HuH-7 (cell line): ENCODE measurements around the gene NT5C2.
"Not testable (repeated sequence)": the region's sequence is repeated elsewhere in the genome, so short reads cannot be mapped to it uniquely, and the experiment has no call there.

Source experiments
- DNase-seq: peaks from one replicate; pipeline ENCODE4 v3.0.0; 2011; ENCODE audit warnings: low spot score

NT5C2 gene

GRCh38 chr10:103163766-103164403 lies 29.2 kb downstream of the NT5C2 start:
- not testable (repeated sequence) for DNase-seq

DNA sequence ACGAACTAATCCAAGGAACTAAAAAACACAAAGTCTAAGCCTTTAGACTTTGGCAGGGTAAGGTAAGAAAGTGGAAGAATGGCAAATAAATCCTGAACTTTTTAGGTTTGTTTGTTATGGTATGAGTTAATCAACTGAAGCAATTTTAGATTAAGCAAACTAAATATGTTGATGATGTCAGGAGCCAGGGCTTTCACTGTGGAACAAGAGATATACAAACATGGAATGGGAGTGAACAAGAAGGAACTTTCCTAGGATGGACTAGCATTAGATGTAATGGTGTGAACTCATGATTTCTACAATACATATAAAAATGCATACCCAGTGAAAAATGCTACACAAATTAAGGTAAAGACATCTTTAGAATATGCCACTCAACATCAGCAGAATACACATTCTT lies 35.8 kb downstream of the NT5C2 start:
- DNase-seq, result no peak

- DNase-seq, result no peak
These were observed 37.5 kb downstream of the NT5C2 start for GRCh38 chr10:103155471-103156085.

DNA sequence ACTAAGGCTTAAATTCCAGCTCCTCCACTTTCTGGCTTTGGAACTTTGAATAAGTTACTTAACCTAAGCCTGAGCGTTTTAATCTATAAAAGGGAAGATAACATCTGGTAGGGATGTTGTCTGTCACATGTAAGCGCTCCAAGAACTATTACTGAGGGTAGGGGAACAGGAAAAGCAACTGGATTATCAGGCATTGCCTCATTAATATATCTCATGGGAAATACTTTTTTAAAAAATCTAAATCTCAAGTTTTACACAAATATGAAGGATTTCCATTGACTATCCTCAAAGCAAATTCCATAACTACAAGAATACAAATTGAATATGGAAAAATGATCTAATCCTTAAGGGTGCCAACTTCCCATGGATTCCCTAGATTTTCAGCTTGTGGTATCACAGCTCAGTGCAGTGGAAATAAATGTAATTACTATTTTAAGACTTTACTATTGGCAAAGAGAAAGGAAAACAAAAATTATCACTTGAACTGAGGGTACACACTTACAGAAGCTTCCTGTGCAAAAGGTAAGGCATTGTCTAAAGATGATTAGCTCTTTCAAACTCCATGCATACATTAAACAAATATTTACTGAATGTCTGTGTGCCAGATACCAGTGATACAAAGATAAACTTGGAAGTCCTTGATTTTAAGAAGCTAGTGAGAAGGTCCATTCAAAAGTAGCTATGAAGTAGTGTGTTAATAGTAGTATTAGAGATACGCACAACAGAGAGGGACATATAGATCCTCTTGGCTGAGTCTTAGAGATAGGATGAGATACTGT lies 38.4 kb downstream of the NT5C2 start:
- DNase-seq, result no peak

DNA sequence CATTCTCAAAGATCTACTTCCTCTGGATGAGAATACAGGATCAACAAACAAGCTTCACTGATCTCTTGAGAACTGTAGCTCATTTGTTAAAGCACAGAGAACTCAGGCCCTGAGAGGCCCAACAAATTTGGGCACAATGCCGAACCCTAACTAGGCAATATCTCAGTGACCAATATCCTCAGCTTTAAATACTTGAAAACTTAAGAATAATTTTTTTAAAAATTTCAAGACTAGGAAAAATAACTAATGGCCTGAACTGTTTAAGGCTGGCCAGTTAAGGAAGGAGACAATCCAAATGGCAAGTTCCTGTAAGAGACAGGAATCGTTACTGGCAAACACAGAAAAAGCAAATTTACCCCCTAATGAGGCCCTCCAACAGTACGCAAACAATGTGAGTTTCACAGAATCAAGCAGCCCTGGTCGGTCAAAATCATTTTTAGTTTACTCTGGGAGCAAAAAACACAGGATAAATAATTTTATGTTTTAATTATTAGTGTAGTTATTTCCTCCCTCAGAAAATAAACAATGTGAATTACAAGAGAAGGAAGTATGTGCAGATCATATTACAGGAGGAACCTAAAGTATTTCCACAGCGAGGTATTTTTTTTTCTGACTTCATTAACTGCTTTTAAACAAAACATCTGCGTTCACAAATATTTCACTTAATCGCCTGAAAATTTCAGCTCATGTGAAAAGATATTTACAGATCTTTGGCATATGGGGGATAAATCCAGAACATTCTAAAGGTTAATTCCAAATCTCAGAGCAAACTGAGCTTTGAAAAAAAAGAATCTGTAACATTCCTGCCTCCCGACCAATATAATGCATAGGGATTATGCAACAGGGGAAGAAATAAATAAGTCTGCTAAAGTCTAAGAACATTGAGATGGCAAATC lies 39.5 kb downstream of the NT5C2 start:
- no peak for DNase-seq

GRCh38 chr10:103149991-103150622 lies 43.0 kb downstream of the NT5C2 start:
- no peak for DNase-seq

DNA sequence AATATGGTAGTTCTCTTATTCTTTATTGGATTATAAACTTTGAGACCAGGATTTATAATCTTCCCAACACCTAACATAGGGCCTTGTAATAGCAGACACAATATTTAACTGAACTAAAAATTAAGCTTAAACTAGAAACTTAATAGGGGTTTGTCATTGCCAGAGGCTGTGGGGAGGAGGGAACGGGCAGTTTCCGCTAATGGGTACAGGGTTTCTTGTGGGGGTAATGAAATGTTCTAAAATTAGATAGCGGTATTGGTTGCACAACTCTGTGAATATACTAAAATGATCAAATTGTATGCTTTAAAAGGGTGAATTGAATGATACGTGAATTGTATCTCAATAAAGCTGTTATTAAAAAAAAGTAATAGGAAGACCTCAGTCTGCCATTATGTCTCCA lies 45.4 kb downstream of the NT5C2 start:
- DNase-seq, result no peak

DNA sequence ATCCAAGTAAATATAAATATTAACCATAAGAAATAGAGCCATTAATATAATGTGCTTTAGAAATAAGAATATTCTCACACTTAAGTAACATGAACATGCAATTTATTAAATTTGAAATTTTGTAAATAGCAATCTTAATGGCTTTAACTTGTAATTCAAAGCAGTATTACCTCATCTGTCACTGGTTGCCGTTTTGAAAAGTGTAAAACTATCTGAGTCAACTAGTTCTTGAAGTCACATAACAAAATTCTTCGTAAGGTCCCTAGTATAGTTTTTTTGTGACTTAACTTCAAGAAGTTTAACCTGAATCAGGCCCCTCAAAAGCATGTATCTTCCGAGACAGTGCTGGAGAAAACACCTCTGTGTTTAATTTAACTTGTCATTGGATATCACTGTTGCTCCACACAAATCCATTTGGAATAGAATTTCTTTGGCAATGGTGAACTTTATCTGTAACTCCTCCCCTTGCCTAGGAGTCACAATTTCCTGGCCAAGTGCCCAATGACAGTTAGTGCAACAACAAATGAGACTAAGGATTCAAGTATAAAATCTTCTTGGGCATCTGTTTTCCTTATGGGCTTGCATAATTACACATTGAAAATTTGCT lies 47.1 kb downstream of the NT5C2 start:
- DNase-seq, result no peak

GRCh38 chr10:103145046-103145445 lies 48.0 kb downstream of the NT5C2 start:
- DNase-seq, result no peak

DNA sequence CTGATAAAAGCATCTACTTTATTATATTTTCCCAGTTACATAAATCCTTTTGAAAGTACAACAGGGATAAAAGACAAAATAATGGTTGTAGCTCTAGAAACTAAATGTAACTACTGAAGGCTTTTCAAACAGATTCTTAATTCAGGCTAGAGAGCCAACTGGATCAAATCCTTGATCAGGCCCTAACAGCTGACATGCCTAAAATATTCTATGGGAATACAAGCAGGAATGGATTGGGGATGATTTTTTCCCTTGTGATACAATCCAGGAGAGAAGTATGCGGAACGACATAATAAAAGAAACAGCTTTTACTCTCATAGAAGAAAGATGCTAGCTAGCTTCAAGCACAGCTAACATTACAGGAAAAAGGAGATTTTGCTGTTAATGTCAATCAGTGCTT lies 49.0 kb downstream of the NT5C2 start:
- DNase-seq, result no peak

DNA sequence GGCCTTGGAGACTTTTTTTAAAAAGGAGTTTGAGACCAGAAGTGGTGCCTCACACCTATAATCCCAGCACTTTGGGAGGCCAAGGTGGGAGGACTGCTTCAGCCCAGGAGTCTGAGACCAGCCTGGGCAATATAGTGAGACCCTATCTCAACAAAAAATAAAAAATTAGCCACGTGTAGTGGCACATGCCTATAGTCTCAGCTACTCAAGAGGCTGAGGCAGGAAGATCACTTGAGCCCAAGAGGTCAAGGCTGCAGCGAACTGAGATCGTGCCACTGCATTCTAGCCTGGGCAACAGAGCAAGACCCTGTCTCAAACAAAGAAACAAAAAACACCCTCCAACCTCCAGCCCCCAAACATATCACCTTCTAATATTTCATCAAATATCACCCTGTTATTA lies 49.4 kb downstream of the NT5C2 start:
- not testable (repeated sequence) for DNase-seq

GRCh38 chr10:103141950-103142349 lies 51.1 kb downstream of the NT5C2 start:
- no peak for DNase-seq

- DNase-seq, result no peak
These were observed 52.6 kb downstream of the NT5C2 start for GRCh38 chr10:103140469-103140868.

DNA sequence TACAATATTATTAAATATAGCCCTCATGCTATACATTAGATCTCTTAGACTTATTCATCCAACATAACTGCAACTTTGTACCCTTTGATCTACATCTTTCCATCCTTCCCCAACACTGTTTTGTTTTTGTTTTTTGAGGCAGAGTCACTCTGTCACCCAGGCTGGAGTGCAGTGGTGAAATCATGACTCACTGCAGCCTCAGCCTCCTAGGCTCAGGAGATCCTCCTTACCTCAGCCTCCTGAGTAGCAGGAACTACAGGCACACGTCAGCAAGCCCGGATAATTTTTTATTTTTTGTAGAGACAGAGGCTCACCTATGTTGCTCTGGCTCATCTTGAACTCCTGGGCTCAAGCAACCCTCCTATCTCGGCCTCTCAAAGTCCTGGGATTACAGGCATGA lies 53.3 kb downstream of the NT5C2 start:
- DNase-seq, result no peak

DNA sequence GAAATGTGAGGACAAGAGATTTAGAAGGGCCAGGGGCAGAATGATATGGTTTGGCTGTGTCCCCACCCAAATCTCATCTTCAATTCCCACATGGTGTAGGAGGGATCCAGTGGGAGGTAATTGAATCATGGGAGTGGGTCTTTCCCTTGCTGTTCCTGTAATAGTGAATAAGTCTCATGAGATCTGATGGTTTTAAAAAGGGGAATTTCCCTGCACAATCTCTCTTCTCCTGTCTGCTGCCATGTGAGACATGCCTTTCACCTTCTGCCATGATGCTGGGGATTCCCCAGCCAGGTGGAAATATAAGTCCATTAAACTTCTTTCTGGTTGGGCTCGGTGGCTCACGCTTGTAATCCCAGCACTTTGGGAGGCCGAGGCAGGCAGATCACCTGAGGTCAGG lies 57.9 kb downstream of the NT5C2 start:
- not testable (repeated sequence) for DNase-seq

DNA sequence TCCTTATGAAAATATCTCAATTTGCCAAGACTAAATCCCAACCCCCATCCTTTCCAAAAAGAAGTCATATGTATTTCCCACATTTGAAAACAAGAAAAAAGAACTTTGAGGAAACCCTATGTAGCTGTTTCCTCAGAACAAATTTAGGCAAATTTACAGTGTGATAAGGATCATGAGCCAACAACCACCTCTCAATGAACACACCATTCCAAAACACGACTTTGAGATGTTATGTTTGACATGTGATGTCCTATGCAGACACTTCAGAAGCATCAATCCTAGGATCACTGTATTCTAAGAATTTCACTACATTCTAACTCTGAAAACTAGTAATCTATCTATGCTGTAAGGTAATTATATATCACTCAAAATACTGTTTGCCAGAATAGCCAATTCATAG lies 62.2 kb downstream of the NT5C2 start:
- DNase-seq, result no peak

DNA sequence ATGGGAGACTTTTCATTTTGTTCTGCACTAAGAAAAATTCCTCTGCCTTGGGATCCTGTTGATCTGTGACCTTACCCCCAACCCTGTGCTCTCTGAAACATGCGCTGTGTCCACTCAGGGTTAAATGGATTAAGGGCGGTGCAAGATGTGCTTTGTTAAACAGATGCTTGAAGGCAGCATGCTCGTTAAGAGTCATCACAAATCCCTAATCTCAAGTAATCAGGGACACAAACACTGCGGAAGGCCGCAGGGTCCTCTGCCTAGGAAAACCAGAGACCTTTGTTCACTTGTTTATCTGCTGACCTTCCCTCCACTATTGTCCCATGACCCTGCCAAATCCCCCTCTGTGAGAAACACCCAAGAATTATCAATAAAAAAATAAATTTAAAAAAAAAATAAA lies 62.9 kb downstream of the NT5C2 start:
- DNase-seq, result not testable (repeated sequence)

DNA sequence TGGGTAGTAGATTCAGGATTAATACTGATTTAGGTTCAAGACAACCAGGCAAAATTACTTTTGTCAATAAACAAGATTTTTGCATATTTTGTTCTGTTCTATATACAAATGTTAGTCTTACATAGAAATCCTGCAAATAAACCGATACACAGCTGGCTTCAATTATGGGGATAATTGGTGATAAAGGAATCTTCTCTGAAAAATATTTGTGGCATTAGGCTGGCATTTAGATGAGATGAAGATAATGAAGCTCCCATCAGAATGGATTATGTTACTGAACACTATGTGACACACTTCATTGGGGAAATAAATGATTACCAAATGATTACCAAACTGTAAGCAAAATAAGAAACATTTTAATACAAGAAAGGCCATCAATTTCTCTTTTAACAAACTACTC lies 65.8 kb downstream of the NT5C2 start:
- no peak for DNase-seq

DNA sequence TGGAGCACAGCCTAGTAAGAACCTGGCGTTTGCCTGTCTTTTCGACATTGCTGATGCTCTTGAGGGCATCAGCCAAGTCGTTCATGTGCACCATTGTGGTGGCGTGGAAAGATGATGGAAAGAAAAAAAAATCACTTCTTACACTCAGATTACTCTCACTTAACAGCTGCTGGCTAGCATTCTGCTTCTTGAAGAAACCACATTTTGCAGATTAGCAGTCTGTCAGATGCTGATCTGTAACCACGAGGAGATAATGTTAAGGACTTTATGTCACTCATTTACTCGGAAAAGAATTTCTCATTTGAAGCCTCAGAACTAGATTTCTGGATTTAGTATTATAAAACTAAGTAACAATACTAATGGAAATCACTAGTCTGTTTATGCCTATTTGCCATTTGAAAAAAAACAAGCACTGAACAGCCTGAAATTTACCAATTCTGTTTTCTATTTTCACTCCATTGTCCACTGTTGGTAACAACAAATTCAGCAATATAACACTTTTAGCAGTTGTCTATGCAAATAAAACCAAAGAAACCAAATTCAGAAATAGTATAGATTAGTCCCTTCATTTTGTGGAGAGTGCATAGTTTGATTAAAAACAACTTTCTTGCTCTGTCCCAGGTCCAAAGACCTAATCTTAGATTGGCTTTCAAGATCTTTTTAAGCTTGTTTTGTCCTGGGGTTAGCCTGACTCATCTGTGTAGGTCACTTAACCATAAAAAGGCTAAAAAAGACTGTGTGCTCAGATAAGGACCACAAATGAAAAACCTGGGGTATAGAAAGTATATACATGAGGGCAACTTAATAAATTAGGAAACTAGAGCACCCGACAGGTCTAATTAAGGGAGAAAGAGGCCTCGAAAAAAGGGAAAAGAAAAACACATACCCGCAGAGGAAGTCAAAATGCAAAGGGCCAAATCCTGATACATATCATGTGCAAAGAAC lies 67.5 kb downstream of the NT5C2 start:
- no peak for DNase-seq

GRCh38 chr10:103124420-103125096 lies 68.5 kb downstream of the NT5C2 start:
- DNase-seq, result no peak
